H1 (cell line): ENCODE results near the gene FBXL15. TPM values are rescaled to one million over a fixed set of nuclear protein-coding genes. Genes with fewer than 3 reads are reported as not detected.

Source experiments
- CTCF ChIA-PET: fragments of 300-600 bp; sonication (Branson Sonifier 250); formaldehyde crosslinking; loops from one replicate; lab custom pipeline; 2021; ENCODE audit not compliant: partially characterized antibody; lab: Charles Lee
- POLR2A ChIA-PET: fragments of 300-600 bp; sonication (Branson Sonifier 250); formaldehyde crosslinking; loops from one replicate; lab custom pipeline; 2021; ENCODE audit warnings: inconsistent platforms; ENCODE audit not compliant: partially characterized antibody; lab: Charles Lee
- DNase-seq, 2 experiments: peaks; one replicate each; pipeline versions ENCODE4 v3.0.0 to v3.0.0-alpha.2; 2010 to 2022; ENCODE audit warnings: low spot score in 2 of 2, low read depth in 1 of 2, mixed read lengths in 1 of 2
- FAIRE-seq: peaks from 2 replicates; lab custom pipeline; 2011; peaks lifted over from hg19 to GRCh38; lab: Jason Lieb, UNC
- H2AFZ ChIP-seq: 2 replicates; pipeline ENCODE4 v1.8.1; 2012; ENCODE audit warnings: low read length, inconsistent platforms
- H2AK5ac ChIP-seq: 2 replicates; pipeline ENCODE4 v1.6.1; 2013; ENCODE audit warnings: low read depth, low read length
- H2BK120ac ChIP-seq: replicated peaks from 2 replicates; pipeline ENCODE3; 2013; ENCODE audit warnings: low read depth, low read length, inconsistent platforms
- H2BK12ac ChIP-seq: 2 replicates; pipeline ENCODE4 v1.6.1; 2013; ENCODE audit warnings: low read depth, low read length
- H2BK15ac ChIP-seq: 2 replicates; pipeline ENCODE4 v1.6.1; 2013; ENCODE audit warnings: low read length
- H2BK20ac ChIP-seq: 2 replicates; pipeline ENCODE4 v1.6.1; 2013; ENCODE audit warnings: low read length
- H2BK5ac ChIP-seq: 2 replicates; pipeline ENCODE4 v1.6.1; 2013; ENCODE audit warnings: low read depth, low read length
- H3K14ac ChIP-seq: 2 replicates; pipeline ENCODE4 v1.6.1; 2013; ENCODE audit warnings: inconsistent platforms; ENCODE audit not compliant: insufficient read length
- H3K18ac ChIP-seq: 2 replicates; pipeline ENCODE4 v1.6.1; 2013; ENCODE audit warnings: low read length; ENCODE audit errors: extremely low read depth
- H3K23ac ChIP-seq: 2 replicates; pipeline ENCODE4 v1.6.1; 2013; ENCODE audit warnings: inconsistent platforms; ENCODE audit not compliant: insufficient read length
- H3K23me2 ChIP-seq: 2 replicates; pipeline ENCODE4 v1.6.1; 2013; ENCODE audit warnings: low read depth, low read length
- H3K27ac ChIP-seq: 2 replicates; pipeline ENCODE4 v1.6.1; 2011; ENCODE audit warnings: low read depth, low read length, inconsistent platforms
- H3K27me3 ChIP-seq, 4 experiments: replicated peaks in 1 of 4; 1 replicate in 1 of 4; 2 replicates in 3 of 4; pipeline versions ENCODE4 v1.6.1 to v1.8.1; 2011 to 2013; ENCODE audit warnings: low read length in 3 of 4, mild to moderate bottlenecking in 3 of 4, inconsistent platforms in 2 of 4, mixed read lengths in 2 of 4, moderate library complexity in 1 of 4; ENCODE audit not compliant: control insufficient read depth in 3 of 4, insufficient read depth in 3 of 4; ENCODE audit errors: extremely low read depth in 1 of 4
- H3K36me3 ChIP-seq, 4 experiments: 2 replicates each; pipeline versions ENCODE4 v1.6.1 to v1.8.1; 2011 to 2013; ENCODE audit warnings: mild to moderate bottlenecking in 4 of 4, low read length in 3 of 4, moderate library complexity in 2 of 4, control low read depth in 1 of 4, inconsistent platforms in 1 of 4; ENCODE audit not compliant: insufficient read depth in 4 of 4, control insufficient read depth in 2 of 4
- H3K4ac ChIP-seq: replicated peaks from 2 replicates; pipeline ENCODE3; 2013; ENCODE audit warnings: low read length, low read depth, mixed read lengths, inconsistent platforms; ENCODE audit not compliant: insufficient read length
- H3K4me1 ChIP-seq, 4 experiments: replicated peaks in 1 of 4; 1 replicate in 1 of 4; 2 replicates in 3 of 4; pipeline versions ENCODE4 v1.6.1 to v1.8.1; 2011 to 2013; ENCODE audit warnings: low read length in 3 of 4, inconsistent platforms in 2 of 4, mixed read lengths in 1 of 4; ENCODE audit not compliant: insufficient read depth in 4 of 4, control insufficient read depth in 3 of 4
- H3K4me2 ChIP-seq, 2 experiments: 2 replicates each; pipeline versions ENCODE4 v1.6.1 to v1.8.1; 2011 to 2013; ENCODE audit warnings: low read depth in 2 of 2, low read length in 2 of 2, control low read depth in 1 of 2, inconsistent platforms in 1 of 2, mild to moderate bottlenecking in 1 of 2; ENCODE audit not compliant: insufficient read depth in 1 of 2
- H3K4me3 ChIP-seq, 4 experiments: fragments of 200-600, 300-600 bp in 1 of 4; sonication (generic), shearing (Covaris generic), sonication (Bioruptor Twin) in 1 of 4; 2 replicates each; pipeline versions ENCODE4 v1.5.1 to v1.8.1; 2011 to 2016; ENCODE audit warnings: low read length in 4 of 4, low read depth in 3 of 4, control low read depth in 2 of 4, inconsistent platforms in 2 of 4, mild to moderate bottlenecking in 2 of 4, mixed read lengths in 1 of 4, moderate library complexity in 1 of 4; ENCODE audit not compliant: insufficient read depth in 2 of 4; ENCODE audit errors: extremely low read depth in 1 of 4
- H3K56ac ChIP-seq: replicated peaks from 2 replicates; pipeline ENCODE3; 2013; ENCODE audit warnings: low read depth, mild to moderate bottlenecking, mixed read lengths, low read length, inconsistent platforms; ENCODE audit not compliant: insufficient read length
- H3K79me1 ChIP-seq: 2 replicates; pipeline ENCODE4 v1.6.1; 2013; ENCODE audit warnings: low read depth, low read length, control low read depth
- H3K79me2 ChIP-seq, 2 experiments: 2 replicates each; pipeline versions ENCODE4 v1.6.1 to v1.8.1; 2012 to 2013; ENCODE audit warnings: low read length in 2 of 2, mild to moderate bottlenecking in 2 of 2, inconsistent platforms in 1 of 2; ENCODE audit not compliant: insufficient read depth in 2 of 2, control insufficient read depth in 1 of 2
- H3K9ac ChIP-seq, 4 experiments: replicated peaks in 1 of 4; 1 replicate in 1 of 4; 2 replicates in 3 of 4; pipeline versions ENCODE4 v1.6.1 to v1.8.1; 2011 to 2013; ENCODE audit warnings: low read depth in 3 of 4, low read length in 3 of 4, control low read depth in 2 of 4, mild to moderate bottlenecking in 2 of 4, moderate library complexity in 2 of 4, inconsistent platforms in 1 of 4; ENCODE audit errors: extremely low read depth in 1 of 4
- H3K9me3 ChIP-seq, 2 experiments: 2 replicates each; pipeline versions ENCODE4 v1.6.1 to v1.8.1; 2012 to 2013; ENCODE audit warnings: mild to moderate bottlenecking in 2 of 2, moderate library complexity in 2 of 2, control low read depth in 1 of 2, inconsistent platforms in 1 of 2, low read depth in 1 of 2, low read length in 1 of 2, mixed read lengths in 1 of 2; ENCODE audit not compliant: insufficient read depth in 2 of 2
- H4K20me1 ChIP-seq, 2 experiments: replicated peaks in 1 of 2; 2 replicates each; pipeline versions ENCODE3 to v1.8.1; 2011 to 2013; ENCODE audit warnings: inconsistent platforms in 2 of 2, low read length in 2 of 2, mild to moderate bottlenecking in 1 of 2; ENCODE audit not compliant: insufficient read depth in 2 of 2, control insufficient read depth in 1 of 2
- H4K5ac ChIP-seq: 2 replicates; pipeline ENCODE4 v1.6.1; 2013; ENCODE audit warnings: low read length, low read depth, mixed read lengths, inconsistent platforms; ENCODE audit not compliant: insufficient read length
- H4K8ac ChIP-seq: 2 replicates; pipeline ENCODE4 v1.8.0; 2013; ENCODE audit warnings: mild to moderate bottlenecking, moderate library complexity, low read length, inconsistent platforms; ENCODE audit not compliant: insufficient read depth; ENCODE audit errors: extremely low read depth
- H4K91ac ChIP-seq: replicated peaks from 2 replicates; pipeline ENCODE3; 2013; ENCODE audit warnings: low read length, mixed read lengths, inconsistent platforms; ENCODE audit not compliant: insufficient read length
- EZH2 ChIP-seq: fragments of 200-600 bp; sonication (generic); IDR thresholded peaks from 2 replicates; pipeline ENCODE4 v1.7.1; 2012; ENCODE audit warnings: low read depth, mild to moderate bottlenecking, moderate library complexity, low read length, inconsistent platforms; ENCODE audit not compliant: severe bottlenecking
- GTF2F1 ChIP-seq: IDR thresholded peaks from 2 replicates; pipeline ENCODE4 v1.6.1; 2012; ENCODE audit warnings: low read depth, low read length, improper control_type of control experiment, borderline replicate concordance
- MAFK ChIP-seq: IDR thresholded peaks from 2 replicates; pipeline ENCODE4 v1.6.1; 2012; ENCODE audit warnings: low read depth, mild to moderate bottlenecking, improper control_type of control experiment, low read length
- POU5F1 ChIP-seq: IDR thresholded peaks from 2 replicates; pipeline ENCODE4 v1.6.1; 2011; ENCODE audit warnings: low read depth, mild to moderate bottlenecking, low read length, moderate library complexity
- RBBP5 ChIP-seq: IDR thresholded peaks from 2 replicates; pipeline ENCODE4 v1.7.1; 2012; ENCODE audit warnings: low read depth, mild to moderate bottlenecking, inconsistent platforms, low read length, moderate library complexity, borderline replicate concordance
- SIN3A ChIP-seq, 2 experiments: IDR thresholded peaks in 1 of 2; conservative IDR thresholded peaks in 1 of 2; 2 replicates each; pipeline ENCODE4 v1.6.1; 2011 to 2012; ENCODE audit warnings: low read length in 2 of 2, improper control_type of control experiment in 1 of 2, low read depth in 1 of 2, mild to moderate bottlenecking in 1 of 2
- SUZ12 ChIP-seq: fragments of 200-600 bp; sonication (generic); IDR thresholded peaks from 2 replicates; pipeline ENCODE4 v1.6.1; 2012; ENCODE audit warnings: mild to moderate bottlenecking, inconsistent platforms, low read length, moderate library complexity, mixed read lengths
- TAF7 ChIP-seq: optimal IDR thresholded peaks from 2 replicates; pipeline ENCODE3; 2011; ENCODE audit warnings: low read depth, mild to moderate bottlenecking, inconsistent platforms, low read length, moderate library complexity, borderline replicate concordance
- TEAD4 ChIP-seq: IDR thresholded peaks from 2 replicates; pipeline ENCODE4 v1.6.1; 2012; ENCODE audit warnings: low read depth, low read length, inconsistent platforms, mixed read lengths
- WGBS, 2 experiments: shearing (Covaris generic) in 1 of 2; methylation state at CpG; one replicate each; pipeline versions ENCODE4 v1.1.6 to v1.1.7; 2013 to 2015; ENCODE audit warnings: low lambda C conversion rate in 2 of 2, mixed read lengths in 2 of 2, inconsistent platforms in 1 of 2, low coverage in 1 of 2, missing lambda C conversion rate in 1 of 2; ENCODE audit not compliant: insufficient replicate concordance in 2 of 2, insufficient coverage in 1 of 2, insufficient read length in 1 of 2; ENCODE audit errors: extremely low coverage in 1 of 2, missing lambda C conversion rate in 1 of 2; 5-methylcytosine and 5-hydroxymethylcytosine counted together
- polyA plus RNA-seq, 7 experiments: library from polyadenylated mRNA; depleted of rRNA in 3 of 7; stranded (reverse) in 5 of 7; unstranded in 2 of 7; fragments of >200 nt in 5 of 7; fragments of 200-250 nt in 2 of 7; gene quantifications; 1 replicate in 5 of 7; 2 replicates in 1 of 7; 4 replicates in 1 of 7; pipeline versions ENCODE4 v1.2.1 to v1.2.3, GENCODE V29; 2011 to 2013; ENCODE audit warnings: missing spikeins in 2 of 7, mixed read lengths in 2 of 7
- total RNA-seq: library from RNA; stranded (reverse); fragmentation: NEBNext Ultra II Directional; extraction: Animal tissue kit (Norgen Biotek cat#: 25700); gene quantifications from 2 replicates; pipeline ENCODE4 v1.2.1, GENCODE V29; 2021

FBXL15 gene
- total and polyA plus RNA-seq, 2 of the 8 experiments (the other 6 are each of a cell fraction or from before 2014, with no cell fraction given): 11.3 to 22.6 TPM

GRCh38 chr10:102395400-102396316 is 25.0 kb upstream of the FBXL15 start, which contains the start of gene NFKB2:
TSS of gene NFKB2 (plus strand) at chr10:102395705. CDS start at chr10:102395960, 255 bp downstream.
- no peak within 1 kb of the TSS for H3K14ac ChIP-seq
- no peak within 1 kb of the TSS for H2AFZ ChIP-seq
- H3K9ac ChIP-seq: peak within 1 kb of the TSS in 3 of 4 experiments; percentile 67 to 72 (median 71); a peak in 6 of 7 replicates
- CTCF ChIA-PET: interaction anchor here (0.6 to 16.4 kb wide), 19 partner anchors 9 to 227 kb away, joined by 3 to 357 read pairs (median 4); partner anchors contain the start of genes C10orf95, CUEDC2, ELOVL3 and FBXL15
- H3K9me3 ChIP-seq: no peaks in the 10 kb centered on the region
- DNase-seq: peak; percentile 59 to 95
- peak within 1 kb of the TSS; percentile 78 for H3K18ac ChIP-seq
- peak within 1 kb of the TSS; percentile 21 for H3K4ac ChIP-seq
- peaks cover 0 to 24% (median 14%) of the 10 kb centered on the region in 4 experiments; a peak in 6 of 7 replicates for H3K4me1 ChIP-seq
- no peak within 1 kb of the TSS for H3K56ac ChIP-seq
- H3K4me2 ChIP-seq: peak within 1 kb of the TSS; percentile 98 to 100
- H3K27ac ChIP-seq: peak within 1 kb of the TSS; percentile 69; the same call in 1 of the 2 replicates
- H2AK5ac ChIP-seq: peak within 1 kb of the TSS; percentile 55
- H4K91ac ChIP-seq: no peak within 1 kb of the TSS
- H3K23me2 ChIP-seq: peaks cover 13% of the 10 kb centered on the region
- peaks cover 0 to 24% (median 20%) of the 10 kb centered on the region in 4 experiments; a peak in 6 of 7 replicates for H3K27me3 ChIP-seq
- H2BK15ac ChIP-seq: peak within 1 kb of the TSS; percentile 66; the same call in 1 of the 2 replicates
- 6% methylated on average over 12 of the region's 42 CpGs; no CpG with 5 or more reads in 1 of the 2 experiments for WGBS, 2 experiments
- H2BK5ac ChIP-seq: peak within 1 kb of the TSS; percentile 7; the same call in 1 of the 2 replicates
- no peak within 1 kb of the TSS for H2BK120ac ChIP-seq
- FAIRE-seq: no peak
- peaks cover 6 to 12% of the 10 kb centered on the region in 2 experiments for H4K20me1 ChIP-seq
- no peak within 1 kb of the TSS for H4K5ac ChIP-seq
- H3K36me3 ChIP-seq: peaks cover 0 to 4% (median 2%) of the 10 kb centered on the region in 4 experiments; a peak in 4 of 8 replicates
- POLR2A ChIA-PET: interaction anchor here (1.0 to 5.8 kb wide), 12 partner anchors 10 to 244 kb away, joined by 3 to 33 read pairs (median 6); partner anchors contain the start of genes FBXL15, NOLC1 and PSD
- H2BK12ac ChIP-seq: peak within 1 kb of the TSS; percentile 72
- H3K4me3 ChIP-seq: peak within 1 kb of the TSS; percentile 29 to 75 (median 68)
- no peaks in the 10 kb centered on the region for H3K79me2 ChIP-seq
- peak within 1 kb of the TSS; percentile 91; the same call in 1 of the 2 replicates for H4K8ac ChIP-seq
- no peak within 1 kb of the TSS for H2BK20ac ChIP-seq
- H3K23ac ChIP-seq: no peak within 1 kb of the TSS
- H3K79me1 ChIP-seq: no peaks in the 10 kb centered on the region
- TF ChIP-seq POU5F1: no peak
- TF ChIP-seq MAFK: no peak
- no peak for TF ChIP-seq SUZ12
- TF ChIP-seq TAF7: no peak
- TF ChIP-seq EZH2: no peak
- no peak; a peak in 1 of 4 replicates for TF ChIP-seq SIN3A (conservative IDR thresholded peaks at IDR 0.05 in 1 of 2, IDR thresholded peaks at IDR 0.05 in 1 of 2; ENCODE audit: low read depth in 1 of 2, low read length in 2 of 2)
- no peak for TF ChIP-seq RBBP5
- TF ChIP-seq TEAD4: peak; percentile 61; the same call in 1 of the 2 replicates
- TF ChIP-seq GTF2F1: no peak
